OCI-LY7 (cell line): ENCODE results near the gene SLC5A10. TPM values are rescaled to one million over a fixed set of nuclear protein-coding genes. Genes with fewer than 3 reads are reported as not detected.

Experiments
- BruUV-seq: library from RNA; stranded (reverse); fragments of 400-500 nt; replicated peaks from 2 replicates; lab custom pipeline; 2021; lab: Mats Ljungman, UMichigan
- CTCF ChIA-PET: fragments of 300-600 bp; sonication (Branson Sonifier 250); formaldehyde crosslinking; loops from one replicate; lab custom pipeline; 2022; ENCODE audit warnings: antibody characterized with exemption; ENCODE audit not compliant: unreplicated experiment; lab: Charles Lee
- POLR2A ChIA-PET: fragments of 300-600 bp; sonication (Branson Sonifier 250); formaldehyde crosslinking; loops from one replicate; lab custom pipeline; 2022; ENCODE audit warnings: antibody characterized with exemption; lab: Charles Lee
- DNase-seq: peaks from one replicate; pipeline ENCODE4 v3.0.0-alpha.2; 2015; ENCODE audit warnings: low spot score
- H2AFZ ChIP-seq: fragments of 200-600 bp; sonication (generic), shearing (Covaris generic); 2 replicates; pipeline ENCODE4 v1.6.1; 2014; ENCODE audit warnings: mild to moderate bottlenecking, antibody characterized with exemption, low read length, moderate library complexity
- H3K27ac ChIP-seq: fragments of 200-600 bp; sonication (generic); 2 replicates; pipeline ENCODE4 v1.5.1; 2014; ENCODE audit warnings: mixed run types, low read depth, mild to moderate bottlenecking, moderate library complexity, low read length, inconsistent platforms; ENCODE audit not compliant: poor library complexity, severe bottlenecking
- H3K36me3 ChIP-seq: fragments of 200-600 bp; sonication (generic); 2 replicates; pipeline ENCODE4 v1.6.1; 2014; ENCODE audit warnings: mild to moderate bottlenecking, antibody characterized with exemption, low read length, moderate library complexity, mixed read lengths; ENCODE audit not compliant: insufficient read depth
- H3K4me1 ChIP-seq: fragments of 200-600 bp; sonication (generic); 2 replicates; pipeline ENCODE4 v1.5.1; 2014; ENCODE audit warnings: mild to moderate bottlenecking, low read length; ENCODE audit not compliant: insufficient read depth, poor library complexity, severe bottlenecking
- H3K4me2 ChIP-seq: fragments of 200-600 bp; sonication (generic); 2 replicates; pipeline ENCODE4 v1.6.1; 2014; ENCODE audit warnings: mild to moderate bottlenecking, low read length
- H3K4me3 ChIP-seq: fragments of 200-600 bp; sonication (generic); 2 replicates; pipeline ENCODE4 v1.5.1; 2014; ENCODE audit warnings: mild to moderate bottlenecking, low read depth, low read length; ENCODE audit not compliant: poor library complexity, severe bottlenecking
- H3K79me2 ChIP-seq: fragments of 200-600 bp; sonication (generic); 2 replicates; pipeline ENCODE4 v1.6.1; 2016; ENCODE audit warnings: low read depth, mild to moderate bottlenecking, low read length, moderate library complexity, mixed read lengths; ENCODE audit not compliant: insufficient read depth
- H3K9me2 ChIP-seq: fragments of 200-600 bp; sonication (generic); 2 replicates; pipeline ENCODE4 v1.6.1; 2016; ENCODE audit warnings: mild to moderate bottlenecking, low read length, mixed read lengths; ENCODE audit not compliant: insufficient read depth
- H3K9me3 ChIP-seq: fragments of 200-600 bp; sonication (generic); 2 replicates; pipeline ENCODE4 v1.6.1; 2014; ENCODE audit warnings: mild to moderate bottlenecking, mixed run types, low read length, mixed read lengths
- H4K20me1 ChIP-seq: fragments of 200-600 bp; sonication (generic); 2 replicates; pipeline ENCODE4 v1.6.1; 2014; ENCODE audit warnings: mild to moderate bottlenecking, antibody characterized with exemption, low read length, moderate library complexity, mixed read lengths; ENCODE audit not compliant: insufficient read depth
- CTCF ChIP-seq: fragments of 200-600 bp; sonication (generic); conservative IDR thresholded peaks from 2 replicates; pipeline ENCODE4 v1.5.1; 2014; ENCODE audit warnings: mild to moderate bottlenecking, antibody characterized with exemption, low read length, moderate library complexity, mixed read lengths
- EZH2phosphoT487 ChIP-seq: fragments of 200-600 bp; sonication (generic); IDR thresholded peaks from 2 replicates; pipeline ENCODE4 v1.6.1; 2018; ENCODE audit warnings: low read depth, borderline replicate concordance, mild to moderate bottlenecking, mixed run types, antibody characterized with exemption, low read length, moderate library complexity, mixed read lengths
- intact Hi-C: fragments of 100-400 bp; cut with micrococcal nuclease; formaldehyde crosslinking; loops from one replicate; pipeline ENCODE4 v1.10.0; 2022; ENCODE audit not compliant: unreplicated experiment
- total RNA-seq, 2 experiments: library from RNA; depleted of rRNA in 1 of 2; stranded (reverse); fragments of >200 nt in 1 of 2; shearing (Covaris generic) in 1 of 2; gene quantifications; 2 replicates each; pipeline ENCODE4 v1.2.3, GENCODE V29; 2014 to 2022

Gene SLC5A10
- total RNA-seq, 2 experiments from 2014 or later, result not detected

GRCh38 chr17:19012171-19013080, 60.5 kb downstream of the SLC5A10 start:
- Histone ChIP-seq H3K36me3 (no peaks in the 10 kb centered on the region), H3K9me2 (no peaks in the 10 kb centered on the region), H3K27ac (no peak overlapping the region), H4K20me1 (no peaks in the 10 kb centered on the region), H3K4me3 (no peak overlapping the region), H3K9me3 (no peaks in the 10 kb centered on the region), H3K79me2 (no peaks in the 10 kb centered on the region), H3K4me2 (no peak overlapping the region), H2AFZ (no peak overlapping the region), H3K4me1 (no peaks in the 10 kb centered on the region)
- BruUV-seq, result no TSS peak
- intact Hi-C loops, result no loop called here
- no peak for DNase-seq
- POLR2A ChIA-PET, result no interaction called here
- CTCF ChIA-PET, result no interaction called here
- no peak for TF ChIP-seq EZH2phosphoT487
- no peak for TF ChIP-seq CTCF

DNA sequence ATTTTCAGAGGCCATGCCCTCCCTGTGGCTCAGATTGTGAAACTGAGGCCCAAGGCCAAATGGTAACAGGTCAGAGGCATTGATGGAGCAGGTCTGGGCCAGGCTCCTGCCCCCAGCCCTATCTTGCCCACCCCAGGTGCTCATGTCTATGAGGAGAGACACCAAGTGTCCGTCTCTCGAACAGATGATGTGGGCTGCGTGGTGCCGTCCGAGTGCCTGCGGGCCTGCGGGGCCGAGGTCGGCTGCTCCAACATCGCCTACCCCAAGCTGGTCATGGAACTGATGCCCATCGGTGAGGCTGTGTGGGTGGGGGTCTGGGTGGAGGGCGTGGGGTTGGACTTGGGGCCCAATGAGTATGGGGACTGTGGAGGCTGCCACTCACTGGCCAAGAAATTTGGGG, 61.3 kb downstream of the SLC5A10 start:
- H3K36me3 ChIP-seq, result no peaks in the 10 kb centered on the region
- H3K9me3 ChIP-seq, result no peaks in the 10 kb centered on the region
- no peaks in the 10 kb centered on the region for H3K79me2 ChIP-seq
- H3K9me2 ChIP-seq, result no peaks in the 10 kb centered on the region
- no TSS peak for BruUV-seq
- ChIA-PET CTCF (interaction anchor here (0.6 kb wide), 1 partner anchor 14 kb away, joined by 3 read pairs; no protein-coding TSS in a partner anchor), POLR2A (interaction anchor here (0.6 kb wide), 1 partner anchor 52 kb away, joined by 3 read pairs; no protein-coding TSS in a partner anchor)
- TF ChIP-seq CTCF (no peak), EZH2phosphoT487 (no peak)
- intact Hi-C loops, result no loop called here
- H3K4me1 ChIP-seq, result no peaks in the 10 kb centered on the region
- no peak overlapping the region for H2AFZ ChIP-seq
- H3K4me3 ChIP-seq, result no peak overlapping the region
- H3K4me2 ChIP-seq, result no peak overlapping the region
- no peak for DNase-seq
- no peaks in the 10 kb centered on the region for H4K20me1 ChIP-seq
- no peak overlapping the region for H3K27ac ChIP-seq
